Astrocyte (in vitro differentiated cells and primary cell): ENCODE data around the gene DUS3L.

Experiments
- CTCF ChIP-seq: IDR thresholded peaks from 2 replicates; pipeline ENCODE4 v1.5.1; 2011; ENCODE audit warnings: low read depth, mild to moderate bottlenecking, inconsistent platforms, low read length, moderate library complexity; ENCODE audit not compliant: insufficient read depth
- EZH2 ChIP-seq: IDR thresholded peaks from 2 replicates; pipeline ENCODE4 v1.6.1; 2012; ENCODE audit warnings: mild to moderate bottlenecking, low read length, inconsistent platforms; ENCODE audit not compliant: insufficient read depth

DNA sequence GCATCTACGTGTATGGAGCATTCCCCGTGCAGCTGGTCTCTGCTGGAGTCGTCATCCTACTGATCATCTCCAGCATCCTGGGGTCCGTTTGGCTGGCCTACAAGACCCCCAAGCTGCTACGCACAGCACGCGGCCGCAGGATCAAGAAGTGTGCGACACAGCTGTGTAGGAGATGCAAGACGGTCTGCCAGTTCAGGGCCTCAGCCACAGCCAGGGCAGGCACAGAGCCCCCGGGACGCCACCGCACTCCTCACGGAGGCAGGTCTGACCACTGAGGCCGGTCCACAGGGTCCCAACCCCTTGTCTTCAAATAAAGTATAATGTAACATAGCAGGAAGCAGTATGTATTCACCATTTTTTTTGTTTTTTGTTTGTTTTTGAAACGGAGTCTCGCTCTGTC is 12.6 kb downstream of the DUS3L start:
- TF ChIP-seq CTCF: no peak
- no peak for TF ChIP-seq EZH2
